HCT116 (cell line): ENCODE measurements around the gene SSNA1. TPM values are rescaled to one million over a fixed set of nuclear protein-coding genes. Genes with fewer than 3 reads are reported as not detected.

ENCODE experiments used
- ATAC-seq: fragments of 200-7000 bp; cut with Tn5 transposase; 2 replicates; pipeline ENCODE4 v1.9.1; 2020; ENCODE audit warnings: mild to moderate bottlenecking, moderate library complexity
- BruUV-seq: library from RNA; stranded (reverse); fragments of 400-500 nt; replicated peaks from 2 replicates; lab custom pipeline; 2021; lab: Mats Ljungman, UMichigan
- CTCF ChIA-PET: fragments of 300-600 bp; sonication (Branson Sonifier 250); formaldehyde crosslinking; loops from one replicate; lab custom pipeline; 2021; ENCODE audit warnings: antibody characterized with exemption; lab: Charles Lee
- POLR2A ChIA-PET: fragments of 300-600, 350-600 bp; sonication (Branson Sonifier 250); formaldehyde crosslinking; loops from one replicate; lab custom pipeline; 2021; ENCODE audit warnings: antibody characterized with exemption; lab: Charles Lee
- RAD21 ChIA-PET, 2 experiments: fragments of 300-600 bp; sonication (Branson Sonifier 250); formaldehyde crosslinking; loops; one replicate each; lab custom pipeline; 2023; ENCODE audit warnings: low total read pairs in 2 of 2; ENCODE audit not compliant: uncharacterized antibody in 2 of 2, unreplicated experiment in 2 of 2, low non-redundant PET in 1 of 2; lab: Charles Lee
- DNase-seq: peaks from one replicate; pipeline ENCODE4 v3.0.0-alpha.2; 2010; ENCODE audit warnings: low read depth, low spot score
- H2AFZ ChIP-seq: fragments of 200-600 bp; shearing (Covaris generic), sonication (generic); 2 replicates; pipeline ENCODE4 v1.6.1; 2017; ENCODE audit warnings: low read depth, mixed run types, mixed read lengths, antibody characterized with exemption, low read length; ENCODE audit not compliant: poor library complexity, severe bottlenecking
- H3K27ac ChIP-seq: 2 replicates; pipeline ENCODE4 v1.5.1; 2012; ENCODE audit warnings: low read depth, low read length
- H3K27me3 ChIP-seq: fragments of 200-600 bp; sonication (generic); 2 replicates; pipeline ENCODE4 v1.6.1; 2016; ENCODE audit warnings: mixed run types, low read length, mixed read lengths; ENCODE audit not compliant: insufficient read depth
- H3K36me3 ChIP-seq, 2 experiments: fragments of 200-500 bp in 1 of 2; fragments of 200-600 bp in 1 of 2; sonication (Bioruptor generic) in 1 of 2; sonication (generic) in 1 of 2; 2 replicates each; pipeline versions ENCODE4 v1.5.1 to v1.6.1; 2014 to 2016; ENCODE audit warnings: low read length in 2 of 2, inconsistent platforms in 1 of 2, mixed read lengths in 1 of 2, mixed run types in 1 of 2; ENCODE audit not compliant: insufficient read depth in 2 of 2, control insufficient read depth in 1 of 2
- H3K4me1 ChIP-seq, 2 experiments: fragments of 200-600 bp in 1 of 2; sonication (generic) in 1 of 2; 2 replicates each; pipeline versions ENCODE4 v1.5.1 to v1.6.1; 2012 to 2017; ENCODE audit warnings: low read length in 2 of 2, inconsistent platforms in 1 of 2, mild to moderate bottlenecking in 1 of 2, mixed read lengths in 1 of 2, mixed run types in 1 of 2, moderate library complexity in 1 of 2; ENCODE audit not compliant: insufficient read depth in 2 of 2, control insufficient read depth in 1 of 2
- H3K4me2 ChIP-seq: fragments of 200-600 bp; sonication (generic); 2 replicates; pipeline ENCODE4 v1.6.1; 2017; ENCODE audit warnings: mixed run types, low read length, mixed read lengths
- H3K4me3 ChIP-seq, 2 experiments: fragments of 200-600 bp in 1 of 2; sonication (generic) in 1 of 2; replicated peaks in 1 of 2; 2 replicates each; pipeline ENCODE4 v1.5.1; 2011 to 2016; ENCODE audit warnings: low read length in 2 of 2, control low read depth in 1 of 2, low read depth in 1 of 2, mild to moderate bottlenecking in 1 of 2, mixed read lengths in 1 of 2, mixed run types in 1 of 2
- H3K79me2 ChIP-seq: fragments of 200-600 bp; sonication (generic); 2 replicates; pipeline ENCODE4 v1.6.1; 2017; ENCODE audit warnings: mild to moderate bottlenecking, mixed run types, low read length, moderate library complexity, mixed read lengths; ENCODE audit not compliant: insufficient read depth
- H3K9ac ChIP-seq: fragments of 200-600 bp; sonication (generic); 2 replicates; pipeline ENCODE4 v1.6.1; 2016; ENCODE audit warnings: low read length, mixed read lengths
- H3K9me2 ChIP-seq: fragments of 200-600 bp; sonication (generic), shearing (Covaris generic); 2 replicates; pipeline ENCODE4 v1.6.1; 2017; ENCODE audit warnings: mixed run types, mild to moderate bottlenecking, moderate library complexity; ENCODE audit not compliant: insufficient read depth
- H3K9me3 ChIP-seq, 2 experiments: fragments of 200-500 bp in 1 of 2; fragments of 200-600 bp in 1 of 2; sonication (Bioruptor generic) in 1 of 2; sonication (generic) in 1 of 2; 2 replicates each; pipeline ENCODE4 v1.6.1; 2014 to 2017; ENCODE audit warnings: low read length in 2 of 2, mixed read lengths in 2 of 2, inconsistent platforms in 1 of 2, low read depth in 1 of 2, mild to moderate bottlenecking in 1 of 2, mixed run types in 1 of 2, moderate library complexity in 1 of 2; ENCODE audit not compliant: control insufficient read depth in 1 of 2, insufficient read depth in 1 of 2
- H4K20me1 ChIP-seq: fragments of 200-600 bp; sonication (generic), shearing (Covaris generic); 2 replicates; pipeline ENCODE4 v1.6.1; 2017; ENCODE audit warnings: mixed run types, mild to moderate bottlenecking, moderate library complexity; ENCODE audit not compliant: insufficient read depth
- CBX3 ChIP-seq: IDR thresholded peaks from 2 replicates; pipeline ENCODE4 v1.6.1; 2012; ENCODE audit warnings: low read depth
- CEBPB ChIP-seq: IDR thresholded peaks from 2 replicates; pipeline ENCODE4 v1.6.1; 2012; ENCODE audit warnings: low read depth
- ELF1 ChIP-seq: IDR thresholded peaks from 2 replicates; pipeline ENCODE4 v1.6.1; 2012; ENCODE audit warnings: low read depth, borderline replicate concordance
- FOSL1 ChIP-seq: IDR thresholded peaks from 2 replicates; pipeline ENCODE4 v1.6.1; 2012; ENCODE audit warnings: low read depth
- JUND ChIP-seq: IDR thresholded peaks from 2 replicates; pipeline ENCODE4 v1.6.1; 2012
- POLR2A ChIP-seq: IDR thresholded peaks from 2 replicates; pipeline ENCODE4 v1.7.0; 2011; ENCODE audit warnings: borderline replicate concordance; ENCODE audit not compliant: insufficient read depth, insufficient read length; ENCODE audit errors: extremely low read depth
- POLR2AphosphoS5 ChIP-seq: IDR thresholded peaks from 2 replicates; pipeline ENCODE4 v1.6.1; 2011; ENCODE audit warnings: mild to moderate bottlenecking, low read depth, low read length, moderate library complexity
- SP1 ChIP-seq: IDR thresholded peaks from 2 replicates; pipeline ENCODE4 v1.6.1; 2012; ENCODE audit warnings: low read depth
- YY1 ChIP-seq: IDR thresholded peaks from 2 replicates; pipeline ENCODE4 v1.6.1; 2011; ENCODE audit warnings: low read length, low read depth, moderate library complexity, mild to moderate bottlenecking; ENCODE audit not compliant: insufficient replicate concordance; ENCODE audit errors: extremely low read depth
- ZFX ChIP-seq: fragments of 450-650 bp; IDR thresholded peaks from 2 replicates; pipeline ENCODE4 v1.6.1; 2017
- intact Hi-C: fragments of 100-400 bp; cut with micrococcal nuclease; formaldehyde crosslinking; loops from 2 replicates; pipeline ENCODE4 v1.10.0; 2022
- total RNA-seq: library from RNA; stranded (reverse); gene quantifications from one replicate; pipeline ENCODE4 v1.2.1, GENCODE V29; 2021; ENCODE audit not compliant: unreplicated experiment
- TF ChIP-seq, protein P1 (sequence below): IDR thresholded peaks from 2 replicates; pipeline ENCODE4 v1.6.1; 2012

The SSNA1 gene
- total RNA-seq, 1 experiment from 2014 or later: 84.7 TPM

DNA sequence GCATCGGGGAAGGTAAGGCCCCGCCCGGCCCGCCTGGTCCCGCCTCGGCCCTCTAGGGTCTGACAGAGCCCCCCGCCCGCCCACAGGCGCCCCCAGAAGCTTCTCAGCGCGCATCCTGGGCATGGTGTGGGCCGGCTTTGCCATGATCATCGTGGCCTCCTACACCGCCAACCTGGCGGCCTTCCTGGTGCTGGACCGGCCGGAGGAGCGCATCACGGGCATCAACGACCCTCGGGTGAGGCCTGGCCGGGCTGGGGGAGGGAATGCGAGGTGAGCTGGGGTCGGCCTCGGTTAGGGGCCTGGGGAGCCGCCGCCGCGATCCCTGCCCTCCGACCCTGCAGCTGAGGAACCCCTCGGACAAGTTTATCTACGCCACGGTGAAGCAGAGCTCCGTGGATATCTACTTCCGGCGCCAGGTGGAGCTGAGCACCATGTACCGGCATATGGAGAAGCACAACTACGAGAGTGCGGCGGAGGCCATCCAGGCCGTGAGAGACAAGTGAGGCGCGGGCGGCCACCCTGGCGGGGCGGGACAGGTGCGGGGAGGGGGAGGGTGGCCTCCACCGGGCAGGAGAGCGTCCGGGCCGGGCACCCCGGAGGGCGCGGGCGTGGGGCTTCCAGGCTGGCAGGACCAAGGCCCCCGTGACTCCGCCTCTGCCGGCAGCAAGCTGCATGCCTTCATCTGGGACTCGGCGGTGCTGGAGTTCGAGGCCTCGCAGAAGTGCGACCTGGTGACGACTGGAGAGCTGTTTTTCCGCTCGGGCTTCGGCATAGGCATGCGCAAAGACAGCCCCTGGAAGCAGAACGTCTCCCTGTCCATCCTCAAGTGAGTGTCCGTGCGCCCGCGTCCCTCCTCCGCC is 25.7 kb upstream of the SSNA1 start:
- H2AFZ ChIP-seq: no peak overlapping the region
- POLR2A ChIA-PET: interaction anchor here (0.7 to 2.5 kb wide), 13 partner anchors 12 to 101 kb away, joined by 3 to 16 read pairs (median 5); partner anchors contain the start of genes ANAPC2, CYSRT1, SSNA1 and TPRN

More for the DNA sequence above, 25.7 kb upstream of the SSNA1 start:
- CTCF ChIA-PET: interaction anchor here (0.9 to 1.9 kb wide), 6 partner anchors 11 to 76 kb away, joined by 3 to 15 read pairs (median 7); partner anchors contain the start of genes MAN1B1, RNF224 and SSNA1
- Histone ChIP-seq H3K4me1 (peaks cover 10 to 54% of the 10 kb centered on the region in 2 experiments), H3K9me3 (no peaks in the 10 kb centered on the region), H3K79me2 (no peaks in the 10 kb centered on the region), H3K4me3 (peak overlapping the region; percentile 59 to 70), H3K9me2 (no peaks in the 10 kb centered on the region), H3K9ac (peak overlapping the region; percentile 77), H3K27me3 (no peaks in the 10 kb centered on the region), H4K20me1 (no peaks in the 10 kb centered on the region), H3K36me3 (no peaks in the 10 kb centered on the region), H3K27ac (peak overlapping the region; percentile 82), H3K4me2 (peak overlapping the region; percentile 98)
- DNase-seq (peak; percentile 45), ATAC-seq (peak; percentile 60)
- TF ChIP-seq CBX3 (no peak), YY1 (peak; percentile 18), POLR2AphosphoS5 (peak; percentile 55), JUND (no peak), CEBPB (no peak), POLR2A (no peak), FOSL1 (no peak), ELF1 (no peak), ZFX (peak; percentile 77; the same call in 1 of the 2 replicates), SP1 (no peak)
- TF ChIP-seq, protein P1, sequence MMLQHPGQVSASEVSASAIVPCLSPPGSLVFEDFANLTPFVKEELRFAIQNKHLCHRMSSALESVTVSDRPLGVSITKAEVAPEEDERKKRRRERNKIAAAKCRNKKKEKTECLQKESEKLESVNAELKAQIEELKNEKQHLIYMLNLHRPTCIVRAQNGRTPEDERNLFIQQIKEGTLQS: no peak
- TSS peak; percentile 43 for BruUV-seq
- RAD21 ChIA-PET: interaction anchor here (0.6 to 1.1 kb wide), 3 partner anchors 65 to 139 kb away, joined by 3 to 4 read pairs (median 3); partner anchors contain the start of gene RNF224 (in 1 of the 2)
- intact Hi-C loops: loop anchor here (2.0 kb wide), 2 partner anchors 44 to 60 kb away; partner anchors contain the start of gene RNF208
